Fibroblast of villous mesenchyme (primary cell): ENCODE results near the gene MMP11. TPM values are rescaled to one million over a fixed set of nuclear protein-coding genes. Genes with fewer than 3 reads are reported as not detected.
"Not testable (repeated sequence)": the region's sequence is repeated elsewhere in the genome, so short reads cannot be mapped to it uniquely, and the experiment has no call there.

Source experiments
- DNase-seq: peaks from one replicate; pipeline ENCODE4 v3.0.0-alpha.2; 2010; ENCODE audit warnings: low read depth
- H3K4me3 ChIP-seq: 2 replicates; pipeline ENCODE4 v1.5.1; 2011; ENCODE audit warnings: low read depth, mild to moderate bottlenecking, low read length
- CTCF ChIP-seq: IDR thresholded peaks from 2 replicates; pipeline ENCODE4 v1.5.1; 2012; ENCODE audit warnings: low read depth, mild to moderate bottlenecking, low read length; ENCODE audit not compliant: insufficient read depth
- total RNA-seq: library from RNA; depleted of rRNA; stranded (reverse); fragments of >200 nt; gene quantifications from 2 replicates; pipeline ENCODE4 v1.2.3, GENCODE V29; 2012

The MMP11 gene
- total RNA-seq, result 16.0 and 93.1 TPM in 2 replicates

- peak within 1 kb of the TSS; percentile 54 for H3K4me3 ChIP-seq
- TF ChIP-seq CTCF, result no peak
- no peak for DNase-seq
Observed at GRCh38 chr22:23772649-23773473, at the start of gene MMP11. TSS of gene MMP11 (plus strand) at chr22:23772849. CDS start at chr22:23772871, 22 bp downstream.

- H3K4me3 ChIP-seq, DNase-seq: not testable (repeated sequence)
Observed at GRCh38 chr22:23728108-23728507, 44.5 kb upstream of the MMP11 start.

- no peak for TF ChIP-seq CTCF
- H3K4me3 ChIP-seq, result no peak overlapping the region
- DNase-seq, result no peak
Observed at GRCh38 chr22:23737696-23738095, 35.0 kb upstream of the MMP11 start.

DNA sequence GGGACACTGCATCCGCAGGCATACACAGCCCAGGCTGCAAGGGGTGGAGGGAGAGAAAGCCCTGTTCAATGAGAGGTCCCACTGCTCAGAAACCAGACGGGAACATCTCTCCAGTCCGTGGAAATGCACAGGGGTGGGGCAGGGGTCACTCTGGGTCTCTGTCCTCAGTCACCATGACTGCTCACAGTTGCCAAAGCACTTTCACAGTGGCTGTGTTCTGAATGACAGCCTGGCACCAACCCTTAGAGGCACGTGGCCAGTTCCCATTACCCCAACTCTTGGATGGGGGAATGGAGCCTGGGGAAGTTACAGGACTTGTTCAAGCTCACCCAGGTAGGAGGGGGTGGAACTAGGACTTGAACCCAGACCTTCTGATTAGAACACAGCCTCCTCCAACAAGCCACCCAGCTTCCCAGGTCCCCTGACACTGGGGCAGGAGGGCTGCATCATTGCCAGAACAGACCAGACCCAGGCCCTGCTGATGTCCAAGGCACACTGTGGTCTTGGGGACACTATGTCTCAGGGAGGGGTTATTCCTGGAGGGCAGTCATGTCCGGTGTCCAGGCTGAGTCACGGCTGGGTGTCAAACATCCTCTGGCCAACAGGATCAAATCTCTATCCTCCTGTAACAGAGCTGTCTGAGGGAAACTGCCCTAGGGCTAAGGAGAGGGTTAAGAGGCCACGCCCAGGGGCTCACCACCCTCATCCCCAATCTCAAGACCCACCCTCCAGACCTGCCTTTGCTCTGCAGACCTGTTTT is 30.0 kb upstream of the MMP11 start:
- no peak for DNase-seq
- no peak for TF ChIP-seq CTCF

DNA sequence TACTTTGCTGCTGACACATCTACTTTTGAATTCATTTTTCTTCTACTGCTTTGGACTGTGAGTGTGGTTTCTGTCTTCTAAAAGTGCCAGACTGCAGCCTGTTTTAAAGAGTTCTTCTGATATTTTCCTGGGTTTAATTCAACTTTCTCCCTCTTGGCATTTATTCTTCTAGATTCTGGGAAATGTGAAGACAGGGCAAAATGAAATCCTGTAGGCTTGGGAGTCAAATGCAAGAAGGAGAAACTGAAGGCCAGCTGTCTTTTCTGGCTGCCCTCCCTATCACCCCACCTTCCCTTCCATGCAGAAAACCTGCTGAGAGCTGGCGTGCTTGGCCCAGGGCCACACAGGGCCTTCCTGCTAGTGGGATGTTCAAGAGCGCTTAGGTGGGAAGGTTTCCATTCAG is 29.3 kb upstream of the MMP11 start:
- DNase-seq, result no peak
- TF ChIP-seq CTCF, result no peak
- no peak overlapping the region for H3K4me3 ChIP-seq

More for the DNA sequence above, 30.0 kb upstream of the MMP11 start:
- H3K4me3 ChIP-seq, result no peak overlapping the region

- no peak for DNase-seq
- no peak for TF ChIP-seq CTCF
- no peak overlapping the region for H3K4me3 ChIP-seq
Observed at GRCh38 chr22:23744001-23744400, 28.6 kb upstream of the MMP11 start.

DNA sequence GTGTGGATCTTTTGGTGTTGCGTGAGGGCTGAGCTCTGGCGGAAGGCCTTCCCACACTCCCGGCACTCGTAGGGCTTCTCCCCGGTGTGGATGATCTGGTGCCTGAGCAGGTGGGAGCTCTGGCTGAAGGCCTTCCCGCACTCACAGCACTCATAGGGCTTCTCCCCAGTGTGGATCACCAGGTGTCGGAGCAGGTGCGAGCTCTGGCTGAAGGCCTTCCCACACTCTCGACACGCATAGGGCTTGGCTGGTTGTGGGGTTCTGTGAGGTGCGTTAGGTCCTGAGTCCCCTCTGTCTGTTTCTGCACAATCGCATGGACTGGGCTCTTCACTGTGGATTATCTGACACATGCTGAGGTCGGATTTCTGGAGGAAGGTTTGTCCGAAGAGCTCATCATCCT is 28.2 kb upstream of the MMP11 start:
- no peak for DNase-seq
- no peak overlapping the region for H3K4me3 ChIP-seq
- TF ChIP-seq CTCF, result no peak
